Bronchial epithelial cell (primary cell): ENCODE results near the gene ACO1. TPM values are rescaled to one million over a fixed set of nuclear protein-coding genes. Genes with fewer than 3 reads are reported as not detected.

Experiments used
- DNase-seq: peaks from one replicate; pipeline ENCODE4 v3.0.0-alpha.2; 2010; ENCODE audit warnings: low read depth
- FAIRE-seq: peaks from 2 replicates; lab custom pipeline; 2011; peaks lifted over from hg19 to GRCh38; lab: Jason Lieb, UNC
- H3K27me3 ChIP-seq: 2 replicates; pipeline ENCODE4 v1.5.1; 2011; ENCODE audit warnings: low read length; ENCODE audit not compliant: control insufficient read depth, insufficient read depth
- H3K36me3 ChIP-seq: 2 replicates; pipeline ENCODE4 v1.5.1; 2011; ENCODE audit warnings: low read length; ENCODE audit not compliant: control insufficient read depth, insufficient read depth
- H3K4me3 ChIP-seq: 2 replicates; pipeline ENCODE4 v1.5.1; 2011; ENCODE audit warnings: mild to moderate bottlenecking, low read depth, low read length, control low read depth
- CTCF ChIP-seq: IDR thresholded peaks from 2 replicates; pipeline ENCODE4 v1.5.1; 2011; ENCODE audit warnings: mild to moderate bottlenecking, moderate library complexity, low read length, control low read depth, inconsistent platforms; ENCODE audit not compliant: insufficient read depth, severe bottlenecking
- total RNA-seq: library from RNA; depleted of rRNA; stranded (reverse); fragments of >200 nt; gene quantifications from 2 replicates; pipeline ENCODE4 v1.2.1, GENCODE V29; 2014

Gene ACO1
- total RNA-seq, 1 donor from 2014 or later = 11.8 TPM

GRCh38 chr9:32359452-32359851 is 25.0 kb upstream of the ACO1 start:
- Histone ChIP-seq H3K27me3 (no peaks in the 10 kb centered on the region), H3K4me3 (no peak overlapping the region), H3K36me3 (no peaks in the 10 kb centered on the region)
- no peak for DNase-seq
- no peak for FAIRE-seq
- TF ChIP-seq CTCF = no peak

- Histone ChIP-seq H3K4me3 (no peak overlapping the region), H3K27me3 (no peaks in the 10 kb centered on the region), H3K36me3 (no peaks in the 10 kb centered on the region)
- no peak for TF ChIP-seq CTCF
- DNase-seq (no peak), FAIRE-seq (no peak)
Observed at GRCh38 chr9:32360983-32361673, 23.3 kb upstream of the ACO1 start.

GRCh38 chr9:32371279-32371678 is 13.2 kb upstream of the ACO1 start:
- no peak overlapping the region for H3K4me3 ChIP-seq
- DNase-seq = no peak
- TF ChIP-seq CTCF = no peak
- no peaks in the 10 kb centered on the region for H3K36me3 ChIP-seq
- no peak for FAIRE-seq
- no peaks in the 10 kb centered on the region for H3K27me3 ChIP-seq

GRCh38 chr9:32371679-32372078 is 12.8 kb upstream of the ACO1 start:
- no peak for DNase-seq
- Histone ChIP-seq H3K27me3 (no peaks in the 10 kb centered on the region), H3K36me3 (no peaks in the 10 kb centered on the region), H3K4me3 (no peak overlapping the region)
- no peak for TF ChIP-seq CTCF
- FAIRE-seq = no peak

- H3K36me3 ChIP-seq = no peaks in the 10 kb centered on the region
- H3K27me3 ChIP-seq = no peaks in the 10 kb centered on the region
- FAIRE-seq = no peak
- TF ChIP-seq CTCF = no peak
- no peak for DNase-seq
- no peak overlapping the region for H3K4me3 ChIP-seq
Observed at GRCh38 chr9:32376285-32376684, 8.2 kb upstream of the ACO1 start.

- DNase-seq (peak; percentile 68), FAIRE-seq (peak; percentile 32)
- Histone ChIP-seq H3K27me3 (no peaks in the 10 kb centered on the region), H3K4me3 (no peak overlapping the region), H3K36me3 (no peaks in the 10 kb centered on the region)
- TF ChIP-seq CTCF = peak; percentile 75
Observed at GRCh38 chr9:32378496-32378895, 5.9 kb upstream of the ACO1 start.
